Measurements from ENCODE around the gene DBH. TPM values are rescaled to one million over a fixed set of nuclear protein-coding genes. Genes with fewer than 3 reads are reported as not detected.

The DBH gene
- total and polyA plus RNA-seq, 10 of the 15 experiments (the other 5 are each of a cell fraction or from before 2014, with no cell fraction given) = not detected

- H3K9ac ChIP-seq (ENCODE audit: control insufficient read depth, insufficient read depth, low read length) = no peak overlapping the region
- H3K27ac ChIP-seq (ENCODE audit: control insufficient read depth, insufficient read depth) = no peak overlapping the region
- intact Hi-C loops (cut with micrococcal nuclease; ENCODE audit: unreplicated experiment) = no loop called here
These were observed 65.3 kb downstream of the DBH start for GRCh38 chr9:133701321-133701980.

More at GRCh38 chr9:133701321-133701980, 65.3 kb downstream of the DBH start:
- POLR2A ChIA-PET = no interaction called here
- H3K27me3 ChIP-seq (replicated peaks in 1 of 2; ENCODE audit: control insufficient read depth in 2 of 2, insufficient read depth in 2 of 2, low read length in 1 of 2) = peaks cover 10 to 22% of the 10 kb centered on the region in 2 experiments
- no peak; the same call in 2 of the 3 replicates for ATAC-seq
- H3K36me3 ChIP-seq (ENCODE audit: control insufficient read depth in 2 of 2, insufficient read depth in 2 of 2, low read length in 1 of 2) = no peaks in the 10 kb centered on the region
- FAIRE-seq = no peak
- BruUV-seq (replicated peaks) = no TSS peak
- SMC1A ChIA-PET (ENCODE audit: uncharacterized antibody, unreplicated experiment) = no interaction called here
- no peaks in the 10 kb centered on the region for H3K79me2 ChIP-seq (ENCODE audit: control insufficient read depth, insufficient read depth, low read length)
- H3K4me2 ChIP-seq (ENCODE audit: control insufficient read depth, insufficient read depth) = no peak overlapping the region
- RAD21 ChIA-PET (ENCODE audit: unreplicated experiment) = no interaction called here
- in situ Hi-C loops (cut with MboI) = no loop called here
- H4K20me1 ChIP-seq (ENCODE audit: control insufficient read depth, insufficient read depth) = no peaks in the 10 kb centered on the region
- no peak for DNase-seq (ENCODE audit: low read depth, low spot score)
- no peak overlapping the region for H2AFZ ChIP-seq (ENCODE audit: control insufficient read depth, low read depth, low read length)
- H3K4me3 ChIP-seq = no peak overlapping the region
- TF ChIP-seq BACH1 (IDR thresholded peaks at IDR 0.05; ENCODE audit: borderline replicate concordance) (no peak), SREBF1 (IDR thresholded peaks at IDR 0.05; ENCODE audit: low read length) (no peak), CTCF (IDR thresholded peaks at IDR 0.05 in 2 of 3, conservative IDR thresholded peaks at IDR 0.05 in 1 of 3; ENCODE audit: control insufficient read depth in 2 of 3, extremely low read depth in 1 of 3, insufficient read depth in 1 of 3, low read depth in 3 of 3, low read length in 3 of 3) (no peak), ZNF217 (IDR thresholded peaks at IDR 0.05) (no peak)
- CTCF ChIA-PET = interaction anchor here (1.1 kb wide), 2 partner anchors 16 to 41 kb away, joined by 3 read pairs; no protein-coding TSS in a partner anchor
- H3K9me3 ChIP-seq (replicated peaks; ENCODE audit: control insufficient read depth, insufficient read depth, low read length) = no peaks in the 10 kb centered on the region
- H3K4me1 ChIP-seq (ENCODE audit: control insufficient read depth, insufficient read depth, low read length) = no peaks in the 10 kb centered on the region
- WGBS (ENCODE audit: insufficient coverage, insufficient replicate concordance, low lambda C conversion rate, missing lambda C conversion rate) = 2% methylated on average over 31 of the region's 33 CpGs
